ENCODE measurements around the gene MAGOH.

Gene MAGOH

GRCh38 chr1:53260631-53261247, 22.4 kb upstream of the MAGOH start:
- Mint-ChIP-seq H3K9me3 (no peaks in the 10 kb centered on the region), H3K27ac (no peak overlapping the region), H3K4me3 (no peak overlapping the region), H3K27me3 (no peaks in the 10 kb centered on the region), H3K4me1 (ENCODE audit: low read depth) (no peaks in the 10 kb centered on the region), H3K36me3 (ENCODE audit: low read depth) (peaks cover 96% of the 10 kb centered on the region)
- intact Hi-C loops (cut with micrococcal nuclease): no loop called here

DNA sequence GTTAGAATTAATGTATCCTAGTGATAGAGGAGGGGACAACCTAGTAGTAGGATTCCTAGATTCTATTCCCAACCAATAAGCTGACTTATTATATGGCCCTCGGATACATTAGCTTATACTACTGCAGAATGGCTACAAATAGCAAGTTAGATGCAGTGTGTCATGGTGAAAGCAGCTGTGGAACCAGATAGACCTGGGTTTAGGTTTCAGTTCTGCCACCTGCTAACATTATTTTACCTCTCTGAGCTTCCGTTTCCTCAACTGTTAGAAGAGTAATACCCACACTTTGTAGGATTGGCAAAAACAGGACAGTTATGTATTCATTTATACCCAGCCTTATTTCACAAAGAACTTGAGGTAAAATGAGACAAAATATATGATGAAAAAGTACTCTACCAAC, 21.6 kb upstream of the MAGOH start:
- H3K27ac Mint-ChIP-seq: no peak overlapping the region
- peaks cover 91% of the 10 kb centered on the region for H3K36me3 Mint-ChIP-seq (ENCODE audit: low read depth)
- no peaks in the 10 kb centered on the region for H3K9me3 Mint-ChIP-seq
- no peak overlapping the region for H3K4me3 Mint-ChIP-seq
- H3K4me1 Mint-ChIP-seq (ENCODE audit: low read depth): no peaks in the 10 kb centered on the region
- intact Hi-C loops (cut with micrococcal nuclease): no loop called here
- H3K27me3 Mint-ChIP-seq: no peaks in the 10 kb centered on the region

DNA sequence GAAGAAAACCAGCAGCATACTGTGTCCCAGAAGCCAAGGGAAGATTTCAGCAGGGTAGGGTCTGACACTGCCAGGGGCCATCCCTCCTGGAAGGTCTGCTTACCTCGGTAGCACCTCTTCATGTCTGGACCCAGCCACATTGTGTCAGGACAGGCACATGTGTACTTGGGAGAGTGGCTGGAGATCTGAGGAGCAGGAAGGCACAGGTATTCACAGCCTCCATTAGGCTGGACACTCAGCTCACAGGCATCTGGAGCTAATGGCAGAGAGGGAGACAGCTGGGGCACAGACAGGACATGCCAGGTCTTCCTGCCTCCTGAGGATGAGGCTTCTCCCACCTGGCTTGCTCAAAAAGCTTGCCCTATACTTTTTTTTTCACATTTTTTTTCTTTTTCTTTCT, 19.9 kb upstream of the MAGOH start:
- H3K27ac Mint-ChIP-seq: no peak overlapping the region
- intact Hi-C loops (cut with micrococcal nuclease): no loop called here
- no peak overlapping the region for H3K4me3 Mint-ChIP-seq
- peaks cover 90% of the 10 kb centered on the region for H3K36me3 Mint-ChIP-seq (ENCODE audit: low read depth)
- H3K4me1 Mint-ChIP-seq (ENCODE audit: low read depth): no peaks in the 10 kb centered on the region
- no peaks in the 10 kb centered on the region for H3K9me3 Mint-ChIP-seq
- H3K27me3 Mint-ChIP-seq: no peaks in the 10 kb centered on the region

DNA sequence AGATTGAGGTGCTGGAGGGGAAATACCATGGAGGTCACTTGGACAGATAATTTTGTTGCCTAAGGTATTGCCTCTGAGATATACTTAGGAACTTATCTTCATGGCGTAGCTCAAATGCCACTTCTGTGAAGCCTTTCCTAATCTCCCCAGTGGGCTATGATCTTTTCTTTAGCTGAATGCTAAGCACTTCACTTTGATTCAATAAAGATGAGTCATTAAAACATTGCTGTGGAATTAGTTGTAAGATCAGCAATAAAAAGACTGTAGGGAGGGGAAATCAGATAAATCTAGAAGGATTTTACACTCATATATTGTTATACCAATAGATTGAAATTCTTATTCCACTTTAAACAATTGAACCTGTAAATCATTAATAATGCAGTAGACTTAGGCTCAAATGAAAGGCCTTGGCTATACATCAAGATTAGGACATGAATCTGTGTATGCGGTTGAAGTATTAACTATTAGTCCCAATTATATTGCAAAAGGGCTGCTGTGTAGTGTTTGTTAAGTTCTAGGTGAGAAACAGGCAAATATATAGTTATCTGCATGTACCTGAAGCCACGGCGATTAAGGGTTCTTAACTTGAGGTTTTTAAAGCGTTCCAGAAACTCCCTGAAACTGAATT, 19.2 kb upstream of the MAGOH start:
- Mint-ChIP-seq H3K4me3 (no peak overlapping the region), H3K27ac (no peak overlapping the region), H3K9me3 (no peaks in the 10 kb centered on the region), H3K4me1 (ENCODE audit: low read depth) (no peaks in the 10 kb centered on the region), H3K36me3 (ENCODE audit: low read depth) (peaks cover 84% of the 10 kb centered on the region), H3K27me3 (no peaks in the 10 kb centered on the region)
- intact Hi-C loops (cut with micrococcal nuclease): no loop called here

DNA sequence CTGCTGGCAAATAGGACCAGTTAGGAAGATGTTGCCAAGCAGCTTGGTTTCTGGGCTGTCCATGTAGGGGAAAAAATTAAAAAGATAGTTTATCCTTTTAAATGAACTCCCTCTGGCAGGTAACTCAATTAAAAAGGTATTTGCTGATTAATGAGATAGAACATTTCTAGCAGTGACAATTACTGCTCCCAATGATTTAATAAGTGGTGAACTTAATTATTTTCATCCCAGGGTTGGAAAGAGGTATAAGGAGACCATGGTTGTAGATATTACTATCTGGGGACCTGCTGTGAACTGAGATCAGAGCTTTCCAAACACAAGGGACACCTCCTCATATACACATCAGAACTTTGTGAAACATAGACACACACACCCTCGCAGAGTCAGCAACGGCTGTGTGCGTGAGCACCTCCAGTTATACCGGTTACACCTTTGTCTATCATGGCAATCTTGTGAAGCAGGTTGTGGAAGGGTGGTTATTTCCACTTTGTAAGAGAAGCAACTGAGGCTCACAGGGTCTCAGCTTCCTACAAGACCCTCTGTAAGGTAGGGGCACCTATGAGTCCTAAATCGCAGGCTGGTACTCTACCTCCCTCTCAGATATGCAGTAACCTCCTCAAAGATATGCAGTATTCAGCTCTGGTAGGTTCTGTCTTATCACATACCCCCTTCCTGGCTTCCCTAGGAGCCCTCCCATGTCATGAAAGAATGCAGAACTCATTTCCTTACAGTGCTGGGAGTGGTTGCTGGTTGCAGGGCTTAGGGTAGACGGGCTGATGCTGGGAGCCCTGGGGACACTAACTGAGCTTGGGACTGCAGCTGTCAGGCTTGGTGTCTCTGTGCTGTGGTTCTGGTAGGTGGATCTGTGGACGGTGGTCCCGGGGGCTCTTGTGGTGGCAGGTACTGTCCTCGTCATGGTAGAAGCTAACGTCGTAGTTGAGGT, 18.5 kb upstream of the MAGOH start:
- no peak overlapping the region for H3K27ac Mint-ChIP-seq
- intact Hi-C loops (cut with micrococcal nuclease): no loop called here
- H3K27me3 Mint-ChIP-seq: no peaks in the 10 kb centered on the region
- peaks cover 76% of the 10 kb centered on the region for H3K36me3 Mint-ChIP-seq (ENCODE audit: low read depth)
- no peaks in the 10 kb centered on the region for H3K4me1 Mint-ChIP-seq (ENCODE audit: low read depth)
- H3K9me3 Mint-ChIP-seq: no peaks in the 10 kb centered on the region
- H3K4me3 Mint-ChIP-seq: no peak overlapping the region

- no peak overlapping the region for H3K27ac Mint-ChIP-seq
- intact Hi-C loops (cut with micrococcal nuclease): no loop called here
- H3K27me3 Mint-ChIP-seq: no peaks in the 10 kb centered on the region
- no peaks in the 10 kb centered on the region for H3K9me3 Mint-ChIP-seq
- H3K36me3 Mint-ChIP-seq (ENCODE audit: low read depth): peaks cover 76% of the 10 kb centered on the region
- H3K4me3 Mint-ChIP-seq: no peak overlapping the region
- H3K4me1 Mint-ChIP-seq (ENCODE audit: low read depth): no peaks in the 10 kb centered on the region
These were observed 16.7 kb upstream of the MAGOH start for GRCh38 chr1:53255031-53255430.

GRCh38 chr1:53254011-53254640, 15.8 kb upstream of the MAGOH start:
- intact Hi-C loops (cut with micrococcal nuclease): no loop called here
- peaks cover 76% of the 10 kb centered on the region for H3K36me3 Mint-ChIP-seq (ENCODE audit: low read depth)
- no peaks in the 10 kb centered on the region for H3K4me1 Mint-ChIP-seq (ENCODE audit: low read depth)
- no peaks in the 10 kb centered on the region for H3K27me3 Mint-ChIP-seq
- H3K4me3 Mint-ChIP-seq: no peak overlapping the region
- H3K9me3 Mint-ChIP-seq: no peaks in the 10 kb centered on the region
- no peak overlapping the region for H3K27ac Mint-ChIP-seq

GRCh38 chr1:53250325-53250724, 12.0 kb upstream of the MAGOH start:
- Mint-ChIP-seq H3K4me1 (ENCODE audit: low read depth) (no peaks in the 10 kb centered on the region), H3K36me3 (ENCODE audit: low read depth) (peaks cover 77% of the 10 kb centered on the region), H3K4me3 (no peak overlapping the region), H3K27ac (no peak overlapping the region), H3K9me3 (no peaks in the 10 kb centered on the region), H3K27me3 (no peaks in the 10 kb centered on the region)
- intact Hi-C loops (cut with micrococcal nuclease): no loop called here

DNA sequence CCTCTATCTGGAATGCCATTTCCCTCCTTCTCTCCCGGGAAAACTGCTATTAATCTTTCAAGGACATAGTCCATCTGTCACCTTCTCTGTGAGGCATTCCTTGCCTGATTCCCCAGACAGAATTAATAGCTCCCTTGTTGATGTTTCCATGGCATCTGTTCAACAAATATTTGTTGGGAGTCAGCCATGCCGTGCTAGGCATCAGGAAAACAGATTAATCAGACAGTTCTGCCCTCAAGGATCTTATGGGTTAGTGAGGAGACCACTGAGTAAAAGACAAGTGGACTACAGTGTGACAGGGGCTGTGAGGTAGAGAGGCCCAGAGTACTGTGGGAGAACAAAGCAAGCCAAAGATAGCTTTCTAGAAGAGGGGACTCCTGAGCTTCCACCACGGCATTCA, 11.4 kb upstream of the MAGOH start:
- Mint-ChIP-seq H3K4me3 (no peak overlapping the region), H3K27me3 (no peaks in the 10 kb centered on the region), H3K9me3 (no peaks in the 10 kb centered on the region), H3K36me3 (ENCODE audit: low read depth) (peaks cover 77% of the 10 kb centered on the region), H3K27ac (no peak overlapping the region), H3K4me1 (ENCODE audit: low read depth) (no peaks in the 10 kb centered on the region)
- intact Hi-C loops (cut with micrococcal nuclease): no loop called here

GRCh38 chr1:53246261-53247134, 8.2 kb upstream of the MAGOH start:
- intact Hi-C loops (cut with micrococcal nuclease): no loop called here
- H3K27me3 Mint-ChIP-seq: no peaks in the 10 kb centered on the region
- H3K4me1 Mint-ChIP-seq (ENCODE audit: low read depth): no peaks in the 10 kb centered on the region
- no peak overlapping the region for H3K4me3 Mint-ChIP-seq
- peaks cover 62% of the 10 kb centered on the region for H3K36me3 Mint-ChIP-seq (ENCODE audit: low read depth)
- H3K27ac Mint-ChIP-seq: no peak overlapping the region
- H3K9me3 Mint-ChIP-seq: no peaks in the 10 kb centered on the region

GRCh38 chr1:53244141-53244540, 5.8 kb upstream of the MAGOH start:
- no peaks in the 10 kb centered on the region for H3K27me3 Mint-ChIP-seq

GRCh38 chr1:53242381-53242780, 4.1 kb upstream of the MAGOH start:
- H3K27me3 Mint-ChIP-seq: no peaks in the 10 kb centered on the region
- peaks cover 15% of the 10 kb centered on the region for H3K4me1 Mint-ChIP-seq (ENCODE audit: low read depth)
- no peak overlapping the region for H3K27ac Mint-ChIP-seq
- no peak overlapping the region for H3K4me3 Mint-ChIP-seq
- intact Hi-C loops (cut with micrococcal nuclease): no loop called here
- peaks cover 31% of the 10 kb centered on the region for H3K36me3 Mint-ChIP-seq (ENCODE audit: low read depth)
- H3K9me3 Mint-ChIP-seq: no peaks in the 10 kb centered on the region

More at GRCh38 chr1:53244141-53244540, 5.8 kb upstream of the MAGOH start:
- Mint-ChIP-seq H3K4me1 (ENCODE audit: low read depth) (peaks cover under 1% of the 10 kb centered on the region), H3K27ac (no peak overlapping the region), H3K9me3 (no peaks in the 10 kb centered on the region), H3K4me3 (no peak overlapping the region), H3K36me3 (ENCODE audit: low read depth) (peaks cover 39% of the 10 kb centered on the region)
- intact Hi-C loops (cut with micrococcal nuclease): no loop called here

DNA sequence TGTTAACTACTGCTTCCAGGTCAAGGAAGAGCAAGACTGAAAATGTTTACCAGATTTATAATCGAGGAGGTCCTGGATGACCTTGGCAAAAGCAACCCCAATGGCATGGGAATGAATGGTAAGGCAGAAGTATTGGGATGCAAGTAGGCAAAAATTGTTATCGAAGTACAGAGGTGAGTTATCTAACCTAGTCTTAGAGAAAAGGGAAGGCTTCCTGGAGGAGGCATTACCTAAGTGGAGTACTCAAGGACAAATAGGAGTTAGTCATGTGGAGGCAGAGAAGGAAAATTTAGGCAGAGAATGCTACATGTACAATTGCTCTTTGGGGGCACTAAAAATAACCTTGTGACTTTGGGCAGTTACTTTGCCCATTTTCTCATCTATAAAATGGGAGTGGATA, 3.5 kb upstream of the MAGOH start:
- H3K9me3 Mint-ChIP-seq: no peaks in the 10 kb centered on the region
- intact Hi-C loops (cut with micrococcal nuclease): no loop called here
- no peaks in the 10 kb centered on the region for H3K27me3 Mint-ChIP-seq
- peaks cover 28% of the 10 kb centered on the region for H3K36me3 Mint-ChIP-seq (ENCODE audit: low read depth)
- H3K27ac Mint-ChIP-seq: no peak overlapping the region
- no peak overlapping the region for H3K4me3 Mint-ChIP-seq
- H3K4me1 Mint-ChIP-seq (ENCODE audit: low read depth): peaks cover 21% of the 10 kb centered on the region
